GM21576 (cell line): ENCODE results near the gene ZBTB16.

Experiments
- ATAC-seq: cut with Tn5 transposase; IDR thresholded peaks from one replicate; pipeline ENCODE4 v1.9.1; 2021; ENCODE audit warnings: mild to moderate bottlenecking, moderate library complexity; ENCODE audit not compliant: unreplicated experiment

ZBTB16 gene

DNA sequence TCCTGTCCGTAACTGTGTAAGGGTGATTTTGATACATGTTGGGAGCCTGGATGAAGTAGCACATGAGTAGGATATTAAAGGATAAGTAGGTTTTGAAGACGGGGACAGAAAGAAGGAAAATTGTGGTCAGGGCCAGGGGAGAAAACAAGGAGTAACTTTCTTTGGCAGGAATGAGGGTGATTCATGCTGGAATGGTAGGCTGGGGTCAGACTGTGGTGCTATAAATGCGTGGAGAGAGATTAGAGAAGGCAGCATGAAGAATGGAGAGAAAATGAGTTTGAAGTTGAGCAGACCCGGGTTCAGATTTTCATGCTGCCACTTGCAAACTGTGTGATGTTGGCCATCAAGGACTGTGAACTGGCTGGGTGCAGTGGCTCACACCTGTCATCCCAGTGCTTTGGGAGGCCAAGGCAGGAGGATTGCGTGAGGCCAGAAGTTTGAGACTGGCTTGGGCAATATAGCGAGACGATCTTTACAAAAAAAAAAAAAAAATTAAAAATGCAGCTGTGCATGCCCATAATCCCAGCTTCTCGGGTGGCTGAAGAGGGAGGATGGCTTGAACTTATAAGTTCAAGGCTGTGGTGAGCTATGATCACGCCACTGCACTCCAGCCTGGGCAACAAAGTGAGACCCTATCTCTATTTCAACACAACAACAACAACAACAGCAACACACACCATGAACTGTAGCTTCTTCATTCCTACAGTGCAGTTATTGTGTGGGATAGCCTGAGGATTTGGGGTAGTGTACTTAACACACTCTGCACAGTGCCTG lies 22.3 kb downstream of the ZBTB16 start:
- no peak for ATAC-seq

GRCh38 chr11:114082415-114082748 lies 22.9 kb downstream of the ZBTB16 start:
- no peak for ATAC-seq

DNA sequence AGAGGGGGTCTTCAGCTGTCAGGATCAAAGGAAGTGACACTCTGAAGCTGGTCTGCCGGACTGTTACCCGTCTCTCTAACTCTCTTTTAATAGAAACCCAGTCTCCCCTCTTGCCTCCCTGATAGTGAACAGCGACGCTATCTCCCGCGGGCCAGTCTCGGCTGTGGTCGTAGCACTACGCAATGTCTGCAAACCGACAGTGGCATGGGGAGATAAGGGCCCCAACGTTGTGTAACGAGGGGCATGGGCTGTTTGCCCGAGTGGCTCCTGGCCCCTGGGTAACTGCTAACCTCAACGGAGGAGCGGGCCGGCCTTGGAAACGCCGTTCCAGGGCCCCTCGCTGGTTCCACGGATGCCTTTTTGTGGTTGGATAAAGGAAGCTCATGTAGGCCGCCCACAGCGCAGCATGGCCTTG lies 23.3 kb downstream of the ZBTB16 start:
- ATAC-seq, result no peak

DNA sequence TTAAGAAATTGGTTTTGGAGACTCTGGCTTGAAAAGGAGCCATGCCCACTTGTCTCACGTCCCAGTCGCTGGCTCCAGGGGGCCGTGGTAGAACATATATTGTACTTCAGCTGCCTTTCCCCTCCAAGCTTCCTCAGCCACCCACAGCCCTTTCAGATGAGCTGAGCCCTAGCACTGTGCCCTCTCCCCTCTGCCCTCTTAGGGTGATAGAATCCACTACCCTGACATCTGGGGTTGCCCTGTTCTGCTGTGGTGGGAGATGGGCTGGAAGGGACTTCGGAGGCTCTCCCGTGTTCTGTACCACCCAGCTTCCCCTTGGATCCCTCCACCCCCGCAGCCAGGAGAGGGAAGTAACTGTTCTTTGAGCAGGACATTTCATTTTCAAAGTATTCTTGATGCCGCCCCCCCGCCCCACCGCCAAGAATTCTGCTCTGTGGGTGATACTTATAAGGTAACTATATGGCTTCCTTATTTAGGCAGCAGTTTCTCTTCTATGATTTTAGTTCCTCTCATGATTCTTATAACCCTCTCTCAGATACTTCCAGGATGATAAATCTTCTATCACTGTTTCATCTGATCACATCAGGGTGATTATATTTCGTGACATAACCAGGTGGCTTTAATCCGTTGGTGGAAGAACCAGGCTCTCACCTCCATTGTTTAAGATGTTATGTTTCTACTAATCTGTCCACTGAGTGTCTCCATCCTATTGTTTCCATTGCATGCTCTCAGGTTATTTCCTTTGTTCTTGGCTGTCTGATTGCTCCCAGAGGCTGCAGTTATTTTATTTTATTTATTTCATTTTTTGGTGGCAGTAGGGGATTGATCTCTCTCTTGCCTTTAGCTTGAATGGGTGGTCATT lies 24.1 kb downstream of the ZBTB16 start:
- no peak for ATAC-seq

GRCh38 chr11:114084414-114084813 lies 24.9 kb downstream of the ZBTB16 start:
- no peak for ATAC-seq

DNA sequence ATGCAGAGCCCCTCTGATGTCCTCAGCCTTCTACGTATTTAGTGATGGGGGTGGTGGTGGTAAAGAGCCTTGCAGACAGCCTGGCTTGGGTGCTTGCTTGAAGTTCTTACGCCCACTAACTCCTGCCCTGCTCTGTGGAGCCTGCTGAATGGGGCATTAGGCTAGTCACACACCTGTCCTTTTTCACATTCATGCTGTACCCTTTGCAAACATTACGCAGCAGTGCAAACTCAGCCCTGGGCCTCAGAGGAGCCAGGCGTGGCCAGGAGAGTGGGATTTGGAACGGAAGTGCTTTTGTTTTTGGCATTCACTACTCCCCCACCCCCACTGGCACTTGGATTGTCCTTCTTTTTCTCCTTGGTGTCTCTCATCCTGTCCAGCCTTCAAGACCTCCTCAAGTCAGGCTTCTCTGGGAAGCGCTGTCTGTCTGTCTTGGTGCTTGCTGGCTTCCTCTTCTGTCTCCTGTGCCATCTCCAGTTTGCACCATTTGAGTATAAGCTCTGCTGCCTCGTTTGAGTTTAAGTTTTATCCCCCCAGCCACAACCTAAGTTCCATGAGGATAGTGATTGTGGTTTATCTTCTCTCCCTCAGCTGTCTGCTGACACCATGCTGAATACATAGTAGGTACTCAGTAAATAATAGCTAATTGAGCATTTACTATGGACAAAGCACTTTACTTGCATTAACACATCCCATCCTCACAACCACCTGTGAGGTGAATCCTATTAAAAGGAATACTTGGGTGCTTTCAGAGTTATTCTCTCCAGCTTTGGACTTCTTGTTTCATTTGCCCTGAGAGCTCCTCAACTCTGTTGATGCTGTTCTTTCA lies 26.7 kb downstream of the ZBTB16 start:
- no peak for ATAC-seq

DNA sequence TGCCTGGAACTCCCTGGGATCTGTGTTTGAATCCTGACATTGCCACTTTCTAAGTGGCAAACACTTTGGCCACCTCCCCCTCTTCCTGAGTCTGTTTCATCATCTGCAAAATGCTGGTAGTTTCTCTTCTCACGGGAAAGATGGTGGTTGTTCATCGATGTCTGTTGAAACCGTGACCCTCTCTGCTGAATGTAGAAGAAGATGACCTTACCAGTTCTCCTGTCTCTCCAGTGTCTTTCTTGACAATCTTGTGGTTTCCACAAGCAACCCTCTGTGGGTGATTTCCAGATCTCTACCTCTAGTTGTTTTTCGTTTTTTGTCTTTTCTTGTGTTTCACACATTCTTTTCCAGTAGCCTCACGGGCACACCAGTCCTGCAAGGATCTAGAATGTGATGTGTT lies 27.5 kb downstream of the ZBTB16 start:
- ATAC-seq, result no peak

DNA sequence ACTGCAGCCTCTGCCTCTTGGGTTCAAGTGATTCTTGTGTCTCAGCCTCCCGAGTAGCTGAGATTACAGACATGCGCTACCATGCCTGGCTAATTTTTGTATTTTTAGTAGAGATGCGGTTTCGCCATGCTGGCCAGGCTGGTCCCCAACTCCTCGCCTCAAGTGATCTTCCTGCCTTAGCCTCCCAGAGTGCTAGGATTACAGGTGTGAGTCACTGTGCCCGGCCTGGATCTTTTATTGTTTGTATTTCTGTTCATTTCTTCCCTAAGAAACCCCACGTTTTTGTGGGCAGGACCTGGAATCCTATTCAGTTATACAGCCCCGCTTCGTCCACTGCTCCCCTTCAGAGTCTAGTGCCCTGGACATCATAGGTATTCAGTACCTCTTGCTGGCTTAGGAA lies 28.7 kb downstream of the ZBTB16 start:
- no peak for ATAC-seq

GRCh38 chr11:114088836-114089235 lies 29.3 kb downstream of the ZBTB16 start:
- ATAC-seq, result no peak

- ATAC-seq, result no peak
These were observed 30.2 kb downstream of the ZBTB16 start for GRCh38 chr11:114089748-114090147.

DNA sequence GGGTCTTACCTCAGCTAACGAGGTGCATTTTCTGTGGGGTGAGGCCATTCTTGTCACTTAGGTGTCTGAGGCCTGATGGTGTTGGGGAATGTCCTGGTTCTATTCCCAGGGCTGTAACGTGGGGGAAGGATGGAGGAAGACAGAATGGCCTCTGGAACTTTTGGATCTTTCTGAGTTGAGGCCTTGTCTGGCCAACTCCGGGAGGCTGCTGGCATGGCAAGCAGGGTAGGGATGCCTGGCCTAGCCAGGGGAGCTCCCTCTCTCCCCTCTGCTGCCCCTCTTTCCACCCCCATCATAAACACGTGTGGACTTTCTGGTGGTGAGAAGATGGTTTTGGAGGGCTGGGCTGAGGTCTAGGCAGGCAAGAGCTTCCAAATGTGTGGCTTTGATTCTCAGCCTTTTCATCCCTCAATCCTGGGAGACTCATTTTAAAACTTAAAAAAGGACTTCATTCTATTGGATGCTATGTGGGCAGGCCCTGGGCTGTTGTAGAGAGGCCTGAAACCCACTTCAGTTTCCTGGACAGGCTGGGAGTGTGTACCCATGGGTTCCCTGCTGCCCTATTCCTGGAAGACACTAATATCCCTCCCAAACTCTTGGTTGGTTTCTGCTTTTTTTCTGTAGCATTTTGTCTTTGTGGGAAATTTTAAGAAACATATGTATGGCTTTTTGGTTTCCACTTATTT lies 30.9 kb downstream of the ZBTB16 start:
- no peak for ATAC-seq

GRCh38 chr11:114090976-114091375 lies 31.5 kb downstream of the ZBTB16 start:
- no peak for ATAC-seq

DNA sequence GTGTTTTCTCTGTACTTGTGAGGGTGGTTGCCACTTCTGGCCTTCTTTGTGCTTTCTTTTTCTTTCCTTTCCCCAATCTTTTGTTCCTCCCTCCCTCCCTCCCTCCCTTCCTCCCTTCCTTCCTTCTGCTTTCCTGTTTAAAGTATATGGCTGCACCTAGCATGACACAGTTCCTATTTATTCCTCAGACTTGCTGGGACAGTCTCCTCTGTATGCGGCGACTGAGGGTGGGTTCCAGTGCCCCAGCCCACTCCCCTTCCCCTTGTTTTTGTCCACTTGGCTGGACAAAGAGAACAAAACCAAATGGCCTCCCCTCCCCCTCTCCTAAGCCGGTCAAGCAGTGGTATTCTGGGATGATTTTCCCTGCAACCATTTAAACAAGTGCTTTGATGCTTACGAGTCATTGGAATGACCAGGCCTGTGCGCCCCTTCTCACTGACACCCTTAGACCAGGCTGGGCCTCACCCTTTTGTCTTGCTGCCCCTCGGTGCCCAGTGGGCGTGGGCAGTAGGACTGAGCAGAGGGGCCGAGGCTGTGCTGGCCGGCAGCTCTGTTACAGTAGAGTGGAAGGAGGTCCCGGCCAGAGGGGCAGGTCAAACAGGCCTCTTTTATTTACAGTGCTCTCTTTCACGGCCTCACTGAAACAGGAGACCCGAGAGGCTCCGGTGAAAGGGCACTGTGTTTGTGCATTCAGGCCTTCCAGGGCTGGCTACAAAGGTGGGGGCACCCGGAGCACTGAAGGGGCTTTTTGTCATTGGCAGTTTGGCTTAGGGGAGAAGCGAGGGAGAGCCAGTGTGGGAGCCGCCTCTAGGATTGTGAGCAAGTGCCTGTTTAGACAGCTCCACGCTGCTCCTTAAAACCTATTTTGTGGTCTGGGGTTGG lies 32.2 kb downstream of the ZBTB16 start:
- no peak for ATAC-seq

GRCh38 chr11:114092478-114092877 lies 33.0 kb downstream of the ZBTB16 start:
- no peak for ATAC-seq

GRCh38 chr11:114092953-114093352 lies 33.4 kb downstream of the ZBTB16 start:
- ATAC-seq, result no peak

DNA sequence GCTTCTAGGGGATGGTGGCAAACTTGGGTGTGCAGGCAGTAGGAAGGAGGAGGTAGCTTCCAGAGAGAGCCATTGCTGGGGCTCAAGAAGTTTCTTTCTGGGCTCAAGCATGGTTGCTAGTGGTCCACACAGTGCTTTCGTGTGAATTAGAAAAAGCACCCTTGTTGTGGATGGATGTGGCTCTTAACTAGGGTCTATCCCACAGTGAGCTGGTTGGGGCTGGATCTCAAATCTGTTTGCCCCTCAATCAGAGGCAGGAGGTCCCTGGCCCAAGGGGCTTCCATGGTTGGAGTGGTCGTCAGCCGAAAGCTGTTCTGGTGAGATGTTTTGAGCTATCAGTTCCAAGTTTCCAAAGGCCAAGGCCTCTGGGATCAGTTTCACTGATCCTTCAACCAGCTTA lies 35.0 kb downstream of the ZBTB16 start:
- ATAC-seq, result no peak

DNA sequence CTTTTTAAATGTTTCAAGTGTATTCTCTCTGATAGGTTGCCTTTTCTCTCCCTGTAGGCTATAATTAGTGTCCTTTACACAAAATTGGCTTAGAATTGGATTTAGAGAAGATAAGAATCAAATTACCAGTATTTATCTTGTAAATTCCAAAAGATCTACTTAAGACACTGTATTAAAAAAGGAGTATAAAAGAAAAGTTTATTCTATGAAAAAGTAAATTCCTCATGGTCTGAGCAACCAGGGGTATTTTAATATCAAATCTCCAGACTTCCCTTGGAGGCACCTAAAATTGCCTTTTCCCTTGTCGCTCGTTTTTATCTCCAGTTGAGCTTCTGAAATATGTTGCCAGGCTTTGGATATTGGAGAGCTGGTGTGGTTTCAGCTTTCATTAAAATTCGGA lies 36.4 kb downstream of the ZBTB16 start:
- no peak for ATAC-seq

DNA sequence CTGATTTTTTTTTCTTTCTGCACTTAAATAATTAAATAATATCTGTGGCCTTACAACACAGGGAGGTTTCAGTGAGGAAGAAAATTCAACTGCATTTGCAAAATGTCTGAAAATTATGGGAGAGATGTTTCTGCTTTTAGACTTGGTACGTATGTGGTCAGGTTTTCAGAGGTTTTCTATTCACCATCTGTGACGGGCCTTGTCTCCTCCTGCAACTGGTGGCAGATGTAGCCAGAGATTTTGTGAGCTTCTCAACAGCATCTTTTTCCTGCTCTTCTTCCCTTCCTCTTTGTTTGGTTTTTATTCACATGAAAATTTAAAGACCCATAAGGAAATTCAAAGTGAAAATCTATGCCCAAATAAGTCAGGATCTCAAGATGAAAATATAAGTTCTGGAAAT lies 38.3 kb downstream of the ZBTB16 start:
- ATAC-seq, result no peak

GRCh38 chr11:114098927-114099326 lies 39.4 kb downstream of the ZBTB16 start:
- no peak for ATAC-seq
